Kidney (tissue), 14 donors: ENCODE results near the gene SFXN2. TPM values are rescaled to one million over a fixed set of nuclear protein-coding genes. Genes with fewer than 3 reads are reported as not detected.
A peak's percentile ranks its signal among the peaks of the same experiment; 100 is the strongest.
"Not testable (repeated sequence)": the region's sequence is repeated elsewhere in the genome, so short reads cannot be mapped to it uniquely, and the experiment has no call there.

Experiments
- DNase-seq, 5 donors: peaks; one replicate each; pipeline ENCODE4 v3.0.0-alpha.2; 2013 to 2020
- FAIRE-seq: peaks from 2 replicates; lab custom pipeline; 2012; peaks lifted over from hg19 to GRCh38; lab: Jason Lieb, UNC
- H3K27ac ChIP-seq, 2 donors: one replicate each; pipeline ENCODE4 v1.7.0; 2013; ENCODE audit warnings: low read depth in 2 of 2, low read length in 2 of 2, inconsistent platforms in 1 of 2
- H3K27me3 ChIP-seq: one replicate; pipeline ENCODE4 v1.7.1; 2013; ENCODE audit warnings: low read length, inconsistent platforms; ENCODE audit not compliant: control insufficient read depth, insufficient read depth
- H3K36me3 ChIP-seq, 3 donors: one replicate each; pipeline versions ENCODE4 v1.7.0 to v1.7.1; 2013; ENCODE audit warnings: low read length in 3 of 3, control low read depth in 1 of 3, inconsistent platforms in 1 of 3; ENCODE audit not compliant: insufficient read depth in 3 of 3, control insufficient read depth in 2 of 3
- H3K4me1 ChIP-seq, 3 donors: one replicate each; pipeline versions ENCODE4 v1.7.0 to v1.7.1; 2013; ENCODE audit warnings: low read length in 3 of 3, inconsistent platforms in 1 of 3, low read depth in 1 of 3; ENCODE audit not compliant: control insufficient read depth in 2 of 3, insufficient read depth in 2 of 3
- H3K4me3 ChIP-seq, 3 donors: one replicate each; pipeline versions ENCODE4 v1.7.0 to v1.8.1; 2013; ENCODE audit warnings: low read length in 3 of 3, control low read depth in 1 of 3, inconsistent platforms in 1 of 3
- H3K9ac ChIP-seq, 3 donors: one replicate each; pipeline versions ENCODE4 v1.7.0 to v1.7.1; 2013; ENCODE audit warnings: low read length in 3 of 3, control low read depth in 1 of 3, inconsistent platforms in 1 of 3
- H3K9me3 ChIP-seq, 3 donors: one replicate each; pipeline versions ENCODE4 v1.7.0 to v1.7.1; 2013; ENCODE audit warnings: low read length in 3 of 3, control low read depth in 1 of 3, inconsistent platforms in 1 of 3; ENCODE audit not compliant: control insufficient read depth in 2 of 3, insufficient read depth in 1 of 3
- intact Hi-C: fragments of 100-400 bp; cut with DNase I; formaldehyde crosslinking; loops from one replicate; pipeline ENCODE4 v1.11.1; 2022
- polyA plus RNA-seq: library from polyadenylated mRNA; stranded (reverse); fragments of 350-450 nt; fragmentation: Illumina TruSeq; extraction: RNeasy Lipid Tissue Mini Kit (QIAGEN cat#74804); gene quantifications from one replicate; pipeline ENCODE4 v1.2.3, GENCODE V29; 2014; ENCODE audit warnings: low read depth, low replicate concordance; ENCODE audit not compliant: insufficient read depth
- total RNA-seq: library from RNA; stranded (reverse); fragmentation: NEBNext Ultra II Directional; extraction: Animal tissue kit (Norgen Biotek cat#: 25700); gene quantifications from one replicate; pipeline ENCODE4 v1.2.1, GENCODE V29; 2021
- TF ChIP-seq, protein P1 (sequence below): IDR thresholded peaks from 3 replicates; pipeline ENCODE4 v1.5.1; 2012; ENCODE audit warnings: mild to moderate bottlenecking, moderate library complexity, borderline replicate concordance; ENCODE audit not compliant: insufficient read depth; ENCODE audit errors: extremely low read depth
- donor health status: control.
- donor health status: control.
- donor health status: control.
- donor health status: control.
- donor health status: control.
- donor health status: DM: yes; HTN: yes; CAD: no.
- donor health status: Normal renal cell carcinoma (clear cell type).

The SFXN2 gene
- total and polyA plus RNA-seq, 2 donors from 2014 or later: 17.3 to 72.1 TPM

- TF ChIP-seq, protein P1, sequence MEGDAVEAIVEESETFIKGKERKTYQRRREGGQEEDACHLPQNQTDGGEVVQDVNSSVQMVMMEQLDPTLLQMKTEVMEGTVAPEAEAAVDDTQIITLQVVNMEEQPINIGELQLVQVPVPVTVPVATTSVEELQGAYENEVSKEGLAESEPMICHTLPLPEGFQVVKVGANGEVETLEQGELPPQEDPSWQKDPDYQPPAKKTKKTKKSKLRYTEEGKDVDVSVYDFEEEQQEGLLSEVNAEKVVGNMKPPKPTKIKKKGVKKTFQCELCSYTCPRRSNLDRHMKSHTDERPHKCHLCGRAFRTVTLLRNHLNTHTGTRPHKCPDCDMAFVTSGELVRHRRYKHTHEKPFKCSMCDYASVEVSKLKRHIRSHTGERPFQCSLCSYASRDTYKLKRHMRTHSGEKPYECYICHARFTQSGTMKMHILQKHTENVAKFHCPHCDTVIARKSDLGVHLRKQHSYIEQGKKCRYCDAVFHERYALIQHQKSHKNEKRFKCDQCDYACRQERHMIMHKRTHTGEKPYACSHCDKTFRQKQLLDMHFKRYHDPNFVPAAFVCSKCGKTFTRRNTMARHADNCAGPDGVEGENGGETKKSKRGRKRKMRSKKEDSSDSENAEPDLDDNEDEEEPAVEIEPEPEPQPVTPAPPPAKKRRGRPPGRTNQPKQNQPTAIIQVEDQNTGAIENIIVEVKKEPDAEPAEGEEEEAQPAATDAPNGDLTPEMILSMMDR: no peak
- Histone ChIP-seq H3K27ac (peak overlapping the region in 1 of 2 donors; percentile 3), H3K27me3 (no peaks in the 10 kb centered on the region), H3K4me3 (no peak overlapping the region), H3K4me1 (no peaks in the 10 kb centered on the region), H3K9ac (peak overlapping the region in 1 of 3 donors; percentile 9), H3K36me3 (peaks cover 3 to 14% (median 6%) of the 10 kb centered on the region in 3 donors), H3K9me3 (no peaks in the 10 kb centered on the region)
- DNase-seq (no peak), FAIRE-seq (no peak)
- intact Hi-C loops: no loop called here
Measured at GRCh38 chr10:102738692-102739121, 24.3 kb downstream of the SFXN2 start.

- H3K9ac ChIP-seq: no peak overlapping the region
- no peaks in the 10 kb centered on the region for H3K9me3 ChIP-seq
- no peak overlapping the region for H3K27ac ChIP-seq
- H3K36me3 ChIP-seq: peaks cover 3 to 6% (median 3%) of the 10 kb centered on the region in 3 donors
- FAIRE-seq (no peak), DNase-seq (no peak)
- no peaks in the 10 kb centered on the region for H3K4me1 ChIP-seq
- TF ChIP-seq, protein P1: no peak
- H3K27me3 ChIP-seq: no peaks in the 10 kb centered on the region
- intact Hi-C loops: no loop called here
- no peak overlapping the region for H3K4me3 ChIP-seq
Measured at GRCh38 chr10:102740229-102740628, 25.8 kb downstream of the SFXN2 start.

GRCh38 chr10:102741726-102742237 lies 27.3 kb downstream of the SFXN2 start:
- H3K27ac ChIP-seq: no peak overlapping the region
- TF ChIP-seq, protein P1: no peak
- no peak overlapping the region for H3K4me3 ChIP-seq
- no peaks in the 10 kb centered on the region for H3K27me3 ChIP-seq
- intact Hi-C loops: no loop called here
- DNase-seq (no peak), FAIRE-seq (no peak)
- H3K9me3 ChIP-seq: no peaks in the 10 kb centered on the region
- peaks cover 0 to 12% (median 0%) of the 10 kb centered on the region in 3 donors for H3K4me1 ChIP-seq
- no peak overlapping the region for H3K9ac ChIP-seq
- peaks cover 3 to 6% (median 3%) of the 10 kb centered on the region in 3 donors for H3K36me3 ChIP-seq

GRCh38 chr10:102742313-102742712 lies 27.9 kb downstream of the SFXN2 start:
- H3K27ac ChIP-seq, H3K4me3 ChIP-seq, H3K9ac ChIP-seq, FAIRE-seq, intact Hi-C loops, H3K27me3 ChIP-seq, H3K36me3 ChIP-seq, DNase-seq, H3K9me3 ChIP-seq: not testable (repeated sequence)
- peaks cover 0 to 13% (median 0%) of the 10 kb centered on the region in 3 donors for H3K4me1 ChIP-seq
